DMS53 (cell line): ENCODE measurements around the gene INSYN2A.

Experiments used
- DNase-seq: peaks from one replicate; lab custom pipeline; 2025; lab: John Stamatoyannopoulos, UW

INSYN2A gene, protein sequence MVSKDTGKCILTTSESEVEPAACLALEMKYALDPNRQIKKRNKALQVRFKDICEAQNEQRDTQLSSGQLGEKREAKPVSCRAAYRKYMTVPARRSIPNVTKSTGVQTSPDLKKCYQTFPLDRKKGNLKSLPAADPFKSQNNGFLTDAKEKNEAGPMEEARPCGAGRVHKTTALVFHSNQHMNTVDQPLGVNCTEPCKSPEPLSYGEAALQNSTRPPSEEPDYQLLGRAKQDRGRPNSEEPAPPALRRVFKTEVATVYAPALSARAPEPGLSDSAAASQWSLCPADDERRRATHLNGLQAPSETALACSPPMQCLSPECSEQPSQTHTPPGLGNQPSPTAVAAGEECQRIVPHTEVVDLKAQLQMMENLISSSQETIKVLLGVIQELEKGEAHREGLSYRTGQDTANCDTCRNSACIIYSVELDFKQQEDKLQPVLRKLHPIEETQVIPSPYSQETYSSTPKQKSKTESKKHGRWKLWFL

DNA sequence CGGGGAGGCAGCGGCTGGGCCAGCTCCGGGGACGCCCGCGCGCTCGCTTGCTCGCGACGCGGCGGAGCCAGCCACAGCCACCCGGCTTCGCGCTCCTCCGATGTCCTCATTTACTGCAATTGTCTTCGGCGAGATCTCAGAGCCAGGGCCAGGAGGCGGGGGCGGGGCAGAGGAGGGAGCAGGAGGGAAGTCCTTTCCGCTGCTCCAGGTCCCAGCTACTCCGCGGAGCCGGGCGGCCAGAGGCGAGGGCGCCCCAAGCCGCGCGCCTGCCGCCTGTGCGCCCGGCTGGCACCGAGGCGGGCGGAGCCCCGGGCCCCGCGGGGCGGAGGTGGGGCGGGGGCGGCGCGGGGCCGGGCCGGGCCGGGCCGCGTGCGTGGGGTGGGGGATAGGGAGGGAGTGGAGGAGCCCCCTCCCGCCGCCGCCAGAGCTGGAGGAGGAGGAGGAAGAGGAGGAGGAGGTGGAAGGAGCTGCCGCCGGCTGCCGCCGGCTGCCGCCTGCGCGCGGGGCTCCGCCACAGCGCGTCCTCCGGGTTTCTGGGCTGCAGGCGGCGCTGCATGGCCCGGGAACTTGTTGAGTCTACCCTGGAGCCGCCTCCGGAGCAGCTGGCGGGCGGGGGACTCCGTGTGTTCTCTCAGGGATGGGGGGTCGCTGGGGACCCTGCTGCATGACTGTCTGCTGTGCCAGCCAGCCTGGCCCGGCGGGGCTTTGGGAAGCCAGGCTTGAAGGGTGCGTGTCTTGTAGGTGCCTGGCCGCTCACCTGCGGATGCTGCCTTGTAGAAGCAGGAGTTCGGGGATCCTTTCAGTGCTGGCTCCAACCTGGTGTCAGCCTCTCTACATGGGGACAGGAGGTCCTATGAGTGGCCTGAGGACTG, at the start of gene INSYN2A:
INSYN2A (minus strand) TSS at position 310 of the 872 bp plus-strand sequence. CDS start 20,196 bp downstream, outside the sequence.
- peak; percentile 30 for DNase-seq

DNA sequence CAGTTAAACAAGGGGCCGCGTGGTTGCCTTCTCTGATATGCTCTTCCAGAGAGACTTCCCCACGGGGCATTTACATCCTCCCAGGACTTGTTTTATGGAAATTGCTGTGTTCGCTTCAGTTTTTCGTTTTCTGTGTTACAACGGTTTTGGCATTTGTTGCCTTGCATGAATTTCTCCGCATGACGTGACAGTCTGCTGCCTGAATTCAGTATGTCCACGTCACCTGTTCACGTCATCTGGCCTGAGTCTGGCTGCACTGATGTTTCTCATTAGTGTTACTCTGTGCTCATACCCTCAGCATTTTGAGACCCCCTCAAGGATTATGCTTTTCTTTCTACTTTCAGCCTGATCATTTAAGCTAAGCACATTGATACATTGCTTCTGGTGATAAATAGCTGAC, 49.1 kb upstream of the INSYN2A start:
- DNase-seq, result no peak

DNA sequence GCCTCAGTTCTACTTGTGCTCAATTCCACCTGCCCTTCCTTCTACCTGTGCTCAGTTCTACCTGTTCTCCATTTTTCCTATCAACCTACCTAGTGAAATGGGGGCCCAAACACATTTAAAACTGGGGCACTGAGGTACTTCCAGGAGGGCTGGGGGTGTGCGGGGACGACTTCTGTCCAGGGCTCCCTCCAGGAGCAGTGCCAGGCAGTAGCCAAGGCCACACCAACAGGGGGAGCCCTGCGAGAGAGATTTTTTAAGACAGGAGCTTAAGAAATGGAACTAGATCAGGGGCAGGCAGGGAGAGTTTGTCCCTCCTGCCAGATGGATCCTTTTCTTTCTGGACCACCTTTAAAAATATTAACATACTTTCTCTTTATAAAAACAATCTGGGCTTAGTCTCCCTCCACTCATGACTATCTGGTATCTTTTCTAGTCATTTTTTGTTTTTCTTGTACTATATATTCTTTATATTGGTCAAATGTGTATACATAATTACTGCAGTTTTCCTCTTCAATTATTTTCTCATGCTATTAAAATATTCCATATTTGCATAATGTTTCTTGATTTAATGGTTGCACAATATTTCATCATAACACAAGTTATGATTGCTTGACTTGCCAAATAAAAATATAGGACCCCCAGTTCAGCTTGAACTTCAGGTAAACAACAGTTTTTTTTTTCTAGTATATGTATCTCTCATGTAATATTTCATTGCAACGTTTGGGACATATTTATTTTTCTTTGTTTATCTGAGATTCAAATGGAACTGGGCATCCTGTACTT, 47.3 kb upstream of the INSYN2A start:
- peak; percentile 69 for DNase-seq

DNA sequence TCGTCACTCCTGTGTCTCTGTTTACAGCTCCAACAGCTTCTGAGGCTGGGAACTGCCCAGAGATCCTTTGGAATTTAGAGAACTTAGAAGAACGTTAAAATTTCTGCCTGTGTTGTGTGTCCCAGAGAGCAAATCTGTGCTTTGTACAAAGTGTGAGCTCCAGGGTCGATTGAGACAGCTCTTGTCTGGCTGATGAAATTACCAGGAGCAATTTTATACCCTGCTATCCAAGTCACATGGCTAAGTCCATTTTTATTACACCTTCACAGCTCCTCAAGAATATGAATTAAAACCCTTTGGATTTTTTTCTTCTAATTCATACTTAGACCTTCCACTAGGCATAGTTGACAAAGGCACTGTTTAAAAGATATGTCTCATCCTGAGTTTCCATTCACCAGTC, 46.5 kb upstream of the INSYN2A start:
- DNase-seq, result no peak

DNA sequence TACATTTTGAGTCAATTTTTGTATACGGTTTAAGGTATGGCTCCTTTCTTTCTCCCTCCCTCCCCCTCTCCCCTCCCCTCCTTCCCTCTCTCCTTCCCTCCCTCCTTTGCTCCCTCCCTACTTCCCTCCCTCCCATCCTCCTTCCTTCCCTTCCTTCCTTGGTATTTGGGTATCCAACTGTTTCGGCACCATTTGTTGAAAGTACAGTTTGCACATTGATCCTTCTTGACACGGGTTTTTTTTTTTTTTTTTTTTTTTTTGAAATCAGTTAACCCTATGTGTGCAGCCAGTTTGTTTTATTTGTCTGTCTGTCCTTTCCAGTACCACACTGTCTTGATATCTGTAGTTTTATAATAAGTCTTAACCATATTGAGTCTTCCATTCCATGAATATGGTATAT, 39.9 kb upstream of the INSYN2A start:
- DNase-seq, result no peak

DNA sequence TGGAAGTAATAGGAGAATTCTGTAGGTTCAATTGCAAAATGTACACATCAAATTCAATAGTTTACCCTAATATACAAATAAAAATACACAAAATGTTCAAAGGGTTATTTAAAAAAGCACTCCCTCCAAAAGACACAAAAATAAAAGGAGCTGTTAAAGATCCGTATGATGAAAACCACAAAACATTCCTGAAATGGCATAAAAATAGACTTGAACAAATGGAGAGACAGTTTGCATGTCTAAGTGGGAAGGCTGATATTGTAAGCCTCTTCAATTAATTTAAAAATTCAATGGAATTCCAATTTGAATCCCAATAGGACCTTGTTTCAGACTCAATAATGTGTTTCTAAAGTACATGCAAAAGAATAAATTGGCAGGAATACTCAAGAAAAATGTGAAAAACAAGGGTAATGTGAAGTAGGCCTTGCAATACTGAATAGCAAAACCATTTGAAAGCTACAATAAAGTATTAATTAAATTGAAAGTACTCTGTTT, 38.0 kb upstream of the INSYN2A start:
- no peak for DNase-seq

DNA sequence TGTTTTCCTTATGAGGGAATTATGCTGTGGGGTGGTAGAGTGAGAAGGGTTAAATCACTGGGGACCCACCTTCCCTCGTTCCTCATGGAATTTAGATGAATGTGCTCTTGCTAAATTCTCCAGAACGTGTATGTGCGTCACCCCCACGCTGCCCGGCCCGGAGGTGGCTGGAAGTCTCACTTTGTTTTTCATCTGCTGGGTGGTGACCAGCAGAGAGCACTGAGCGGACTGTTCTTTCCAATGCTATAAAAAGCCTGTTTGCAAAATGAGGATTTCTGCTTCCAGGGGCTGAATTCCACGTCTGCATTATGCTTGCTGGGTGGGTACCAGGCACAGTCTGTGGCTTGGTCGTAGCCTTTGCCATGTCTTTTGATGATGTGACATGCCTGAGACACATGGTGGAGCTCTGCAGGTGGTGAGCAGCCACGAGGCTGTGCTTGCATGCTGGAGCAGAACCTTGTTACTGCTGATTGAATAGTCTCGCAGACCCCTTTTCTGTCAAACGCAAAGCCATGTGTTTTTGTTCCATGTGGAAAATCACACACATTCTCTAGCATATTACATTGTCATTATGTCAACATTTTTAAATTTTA, 31.9 kb upstream of the INSYN2A start:
- DNase-seq, result peak; percentile 4

DNA sequence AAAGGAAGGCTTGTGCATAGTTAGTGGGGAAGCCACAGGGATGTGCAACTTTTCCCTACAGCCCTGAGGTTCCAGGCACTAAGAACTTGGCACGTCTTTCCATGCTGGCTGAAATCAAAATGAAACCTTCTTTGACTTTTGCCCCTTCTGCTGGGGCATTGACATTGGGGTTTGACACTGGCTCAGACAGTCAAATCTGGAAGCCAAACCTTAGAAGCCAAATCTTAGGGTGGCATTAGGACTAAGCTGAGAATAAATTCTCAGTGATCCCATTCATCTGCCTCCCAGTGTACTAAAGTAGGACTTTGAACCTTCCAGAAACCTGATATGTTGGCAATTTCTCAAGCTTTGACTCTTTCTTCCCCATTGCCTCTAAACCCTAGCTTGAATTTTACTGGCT, 31.3 kb upstream of the INSYN2A start:
- peak; percentile 52 for DNase-seq

DNA sequence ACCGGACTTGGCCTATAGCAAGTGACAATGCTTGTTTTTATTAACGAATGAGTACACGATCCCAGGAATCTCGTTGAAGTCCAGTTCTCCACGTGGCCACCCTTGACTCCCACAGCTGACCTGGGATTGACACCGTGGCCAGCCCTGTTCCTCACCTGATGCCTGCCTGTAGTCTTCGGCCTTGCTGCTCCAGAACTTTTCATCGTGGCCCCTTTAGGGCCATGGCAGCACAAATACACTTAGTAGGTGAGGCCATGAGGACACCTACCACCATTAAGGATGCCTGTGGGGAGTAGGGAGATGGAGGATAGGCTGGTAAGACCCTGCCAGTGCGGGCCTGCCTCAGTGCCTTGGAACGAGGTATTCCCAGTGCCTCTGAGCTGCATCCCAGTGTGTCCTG, 30.6 kb upstream of the INSYN2A start:
- DNase-seq, result no peak

DNA sequence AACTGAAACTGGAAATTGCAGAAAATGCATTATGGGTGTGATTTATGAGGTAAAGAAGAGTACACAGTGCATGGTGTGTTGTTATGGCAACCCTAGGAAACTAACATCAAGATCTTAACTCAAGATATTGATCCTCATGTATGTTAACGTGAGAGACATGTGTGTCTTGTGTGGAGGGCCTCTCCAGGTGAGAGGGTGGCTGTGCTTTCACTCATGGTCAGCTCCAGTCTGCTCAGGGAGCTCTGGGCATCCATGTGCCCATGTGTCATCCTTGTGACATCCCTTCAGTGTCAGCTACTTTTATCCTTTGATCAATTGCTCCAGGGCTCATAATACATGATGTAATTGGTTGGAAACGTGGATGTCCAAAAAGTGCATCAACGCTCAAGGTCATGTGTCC, 24.9 kb upstream of the INSYN2A start:
- DNase-seq, result no peak

DNA sequence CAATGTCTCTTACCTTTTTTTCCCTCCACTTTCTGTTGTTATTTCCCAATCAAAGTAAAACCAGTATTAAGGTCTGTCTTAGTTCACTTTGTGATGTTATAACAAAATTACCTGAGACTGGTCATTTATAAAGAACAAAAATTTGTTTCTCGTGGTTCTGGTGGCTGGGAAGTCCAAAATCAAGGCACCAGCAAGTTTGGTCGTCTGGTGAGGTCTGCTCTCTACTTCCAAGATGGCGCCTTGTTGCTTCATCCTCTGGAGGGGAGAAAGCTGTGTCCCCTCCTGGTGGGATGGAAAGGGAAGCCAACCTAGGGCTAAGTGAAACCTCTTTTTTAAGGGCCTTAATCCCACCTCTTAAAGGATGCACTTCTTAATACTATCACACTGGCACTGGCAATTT, 22.3 kb upstream of the INSYN2A start:
- DNase-seq, result no peak

DNA sequence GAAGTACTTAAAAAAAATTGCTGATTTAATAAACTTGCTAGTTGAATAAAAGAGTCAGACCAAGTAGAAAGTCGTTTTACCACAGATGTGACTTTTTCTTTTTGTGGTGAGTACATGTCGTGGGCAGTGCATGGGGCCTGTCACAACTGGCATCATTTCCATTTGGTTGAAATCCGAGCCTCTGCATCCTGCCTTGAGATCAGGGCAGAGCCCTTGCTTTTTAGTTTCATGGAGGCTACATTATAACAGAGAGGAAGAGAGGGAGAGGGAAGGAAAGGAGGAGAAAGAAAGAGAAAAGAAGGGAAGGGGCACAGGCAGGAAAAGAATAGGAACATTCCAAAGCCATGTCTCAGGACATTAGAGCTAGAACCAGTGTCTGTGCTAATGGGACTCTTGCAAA, 20.4 kb upstream of the INSYN2A start:
- no peak for DNase-seq

DNA sequence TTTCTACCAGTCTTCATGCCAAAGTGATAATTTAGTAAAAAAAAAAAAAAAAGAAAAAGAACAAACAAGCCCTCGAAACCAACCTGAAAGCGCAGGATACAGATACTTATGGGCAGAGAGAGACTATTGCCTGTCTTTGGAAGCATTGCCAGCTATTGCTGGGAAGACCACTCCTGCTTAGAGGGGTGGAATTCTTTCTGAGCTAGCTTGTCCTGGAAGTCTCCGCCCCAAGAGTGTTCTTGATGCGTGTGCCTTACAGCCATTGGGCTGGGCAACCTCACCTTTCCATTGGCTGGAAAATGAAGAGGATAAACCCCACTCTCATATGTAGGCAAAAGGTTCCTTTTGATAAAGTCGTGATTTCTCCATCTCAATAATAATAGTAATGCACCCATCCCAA, 19.9 kb upstream of the INSYN2A start:
- no peak for DNase-seq

DNA sequence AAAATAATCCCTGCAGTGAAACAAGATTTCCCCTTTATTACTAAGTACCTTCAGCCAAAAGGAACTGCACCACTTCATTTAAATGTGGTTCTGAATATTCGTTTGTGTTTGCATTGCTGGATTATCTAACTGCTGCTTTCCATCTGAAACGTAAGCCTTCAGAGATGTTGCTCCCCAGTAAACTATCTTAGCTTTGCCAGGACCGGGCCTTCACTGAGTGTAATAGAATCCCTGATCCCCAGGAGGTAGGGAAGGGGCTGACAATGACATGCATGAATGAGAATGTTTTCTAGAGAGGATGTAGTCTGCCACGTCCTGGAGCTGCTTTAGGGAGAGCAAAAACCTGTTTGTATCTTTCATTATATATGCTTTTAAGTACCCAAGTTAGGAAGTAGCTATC, 19.5 kb upstream of the INSYN2A start:
- DNase-seq, result no peak

DNA sequence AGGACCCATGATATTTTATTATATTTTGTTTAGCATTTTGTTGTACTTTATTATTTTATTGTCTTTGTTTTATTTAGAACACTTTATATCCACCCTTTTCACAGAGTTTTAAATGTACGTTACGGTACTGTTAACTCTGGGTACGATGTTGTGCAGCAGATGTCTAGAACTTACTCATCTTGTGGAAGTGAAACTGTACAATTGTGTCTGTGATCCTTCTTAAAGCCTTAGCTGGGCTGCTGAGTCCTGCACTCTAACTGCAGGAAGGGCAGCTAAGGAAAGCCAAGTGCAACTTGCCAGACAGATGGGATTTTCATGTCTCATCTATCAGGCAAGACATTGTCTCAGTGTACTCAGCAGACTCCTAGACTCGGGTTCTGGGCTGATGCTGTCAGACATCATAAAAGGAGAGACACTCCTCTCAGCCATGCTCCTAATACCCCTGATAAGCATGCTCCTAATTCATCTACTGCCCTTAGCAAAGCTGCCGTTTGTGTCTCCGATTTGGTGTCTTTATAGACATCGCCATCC, 14.6 kb upstream of the INSYN2A start:
- DNase-seq, result no peak

DNA sequence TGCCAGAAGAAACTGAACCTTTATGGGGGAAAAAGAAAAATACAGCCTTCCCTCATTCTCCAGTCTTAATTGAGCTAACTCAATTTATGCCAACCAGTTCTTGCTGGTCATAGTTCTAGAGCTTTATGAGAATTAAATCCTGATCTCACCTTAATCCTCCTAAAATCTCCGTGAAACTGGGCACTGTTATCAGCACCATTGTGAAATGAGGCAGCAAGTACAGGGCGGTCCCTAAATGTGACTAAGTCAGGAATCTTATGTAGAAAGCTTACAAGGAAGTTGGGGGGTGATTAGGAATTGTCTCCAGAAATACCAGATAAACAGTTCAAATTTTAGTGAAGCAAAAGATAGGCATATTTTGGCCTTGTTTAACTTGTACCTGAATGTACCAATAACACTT, 10.7 kb upstream of the INSYN2A start:
- no peak for DNase-seq

DNA sequence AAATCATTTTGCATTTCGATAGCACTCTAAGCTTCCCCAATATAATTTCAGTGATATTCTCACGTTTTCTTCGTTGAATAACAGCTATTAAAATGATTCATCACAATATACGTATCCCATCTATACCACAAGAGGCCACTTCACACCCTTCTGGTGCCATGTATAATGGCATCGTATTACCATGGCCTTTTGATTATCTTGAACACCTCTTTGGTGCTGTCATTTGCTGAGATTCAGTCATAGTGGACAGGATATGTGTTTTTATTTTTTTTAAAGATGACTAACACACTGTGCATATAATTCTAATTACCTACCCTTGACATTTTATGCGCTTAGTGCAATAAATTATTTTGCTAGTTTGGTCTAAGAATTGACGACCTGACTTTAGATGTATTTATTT, 6.7 kb upstream of the INSYN2A start:
- DNase-seq, result no peak

DNA sequence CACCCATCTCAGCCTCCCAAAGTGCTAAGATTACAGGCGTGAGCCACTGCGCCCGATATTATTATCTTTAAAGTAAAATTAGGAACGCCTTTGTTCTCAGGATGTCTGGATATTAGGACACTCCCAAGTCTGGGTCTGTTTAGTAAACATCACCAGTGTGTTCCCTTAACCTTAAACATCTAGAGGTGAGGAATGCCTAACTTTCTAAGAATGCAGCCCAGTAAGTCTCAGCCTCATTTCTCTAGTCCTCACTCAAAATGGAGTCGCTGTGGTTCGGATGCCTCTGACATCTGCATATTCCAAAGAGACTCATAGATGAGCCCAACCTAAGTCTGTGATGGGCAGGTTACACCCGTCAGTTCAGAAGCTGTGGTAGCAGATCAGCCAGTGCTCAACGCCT, 4.3 kb upstream of the INSYN2A start:
- no peak for DNase-seq

DNA sequence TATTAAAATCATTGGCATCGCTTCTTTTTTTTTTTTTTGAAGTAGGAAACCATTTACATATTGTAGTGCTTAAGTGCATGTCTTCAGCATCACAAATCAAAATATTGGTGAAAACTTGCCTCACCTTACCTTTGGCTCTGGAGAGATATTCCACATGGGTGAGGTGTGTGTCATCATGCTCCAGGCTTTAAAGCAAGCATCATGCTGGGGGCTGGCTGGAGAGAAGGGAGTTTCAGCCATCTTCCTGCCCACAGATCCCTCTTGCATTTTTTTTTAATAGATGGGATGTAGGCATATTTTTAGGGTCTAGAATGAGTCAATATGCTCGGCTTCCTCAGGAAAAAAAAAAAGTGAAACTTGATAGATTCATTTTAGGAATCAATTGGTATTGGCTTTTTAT, 2.3 kb upstream of the INSYN2A start:
- DNase-seq, result no peak

DNA sequence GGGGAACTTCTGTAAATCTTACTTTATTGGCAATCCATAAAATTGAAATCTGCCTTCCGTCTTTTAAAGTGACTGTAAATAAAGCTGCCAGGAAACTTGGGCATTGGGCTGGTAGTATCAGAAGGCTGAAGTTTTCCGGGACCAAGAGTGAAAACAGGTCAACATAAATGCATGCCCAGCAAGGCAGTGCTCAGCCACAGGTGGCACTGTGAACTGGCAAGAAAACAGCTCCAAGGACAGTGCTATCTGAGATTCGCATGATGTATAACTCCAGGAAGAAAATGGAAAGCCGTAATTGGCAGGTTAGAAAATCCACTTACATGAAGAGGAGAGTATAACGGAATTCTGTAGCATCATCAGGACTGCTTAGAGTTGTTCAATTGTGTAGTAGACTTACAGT, 1.9 kb upstream of the INSYN2A start:
- no peak for DNase-seq

DNA sequence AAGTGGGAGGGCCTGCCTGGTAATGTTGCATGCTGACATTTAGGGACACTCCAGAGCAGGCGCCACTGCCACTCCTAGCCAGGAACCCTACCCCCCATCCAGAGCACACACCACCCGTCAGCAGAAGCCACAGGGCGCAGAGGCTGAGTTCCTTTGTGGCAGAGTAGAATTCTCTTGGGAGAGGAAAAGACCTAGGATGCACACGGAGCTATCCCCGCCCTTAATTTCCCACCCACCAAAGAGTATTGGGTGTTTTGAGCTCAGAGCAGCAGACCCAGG, 702 bp upstream of the INSYN2A start:
- DNase-seq, result no peak
